CD14-positive monocyte (primary cell): ENCODE measurements around the gene CDC45. TPM values are rescaled to one million over a fixed set of nuclear protein-coding genes. Genes with fewer than 3 reads are reported as not detected.

Experiments used
- DNase-seq, 3 donors: peaks; one replicate each; pipeline ENCODE4 v3.0.0-alpha.2; 2011 to 2022
- H2AFZ ChIP-seq: 2 replicates; pipeline ENCODE4 v1.6.0; 2012; ENCODE audit warnings: mild to moderate bottlenecking, low read depth, low read length, inconsistent platforms; ENCODE audit not compliant: insufficient read depth, poor library complexity, severe bottlenecking
- H3K27ac ChIP-seq, 2 donors: 1 replicate in 1 of 2; 2 replicates in 1 of 2; pipeline ENCODE4 v1.5.1; 2012 to 2013; ENCODE audit warnings: low read length in 2 of 2, control low read depth in 1 of 2, inconsistent platforms in 1 of 2, low read depth in 1 of 2, mild to moderate bottlenecking in 1 of 2
- H3K27me3 ChIP-seq, 2 donors: one replicate each; pipeline versions ENCODE4 v1.6.0 to v1.6.1; 2011 to 2013; ENCODE audit warnings: low read length in 2 of 2; ENCODE audit not compliant: control insufficient read depth in 2 of 2, insufficient read depth in 2 of 2
- H3K36me3 ChIP-seq, 2 donors: replicated peaks in 1 of 2; 1 replicate in 1 of 2; 2 replicates in 1 of 2; pipeline versions ENCODE4 v1.5.1 to v1.6.1; 2012 to 2013; ENCODE audit warnings: low read length in 2 of 2, control low read depth in 1 of 2, inconsistent platforms in 1 of 2, mild to moderate bottlenecking in 1 of 2; ENCODE audit not compliant: insufficient read depth in 2 of 2, control insufficient read depth in 1 of 2
- H3K4me1 ChIP-seq, 2 donors: 1 replicate in 1 of 2; 2 replicates in 1 of 2; pipeline versions ENCODE4 v1.5.1 to v1.6.1; 2012 to 2013; ENCODE audit warnings: low read length in 2 of 2, control low read depth in 1 of 2, inconsistent platforms in 1 of 2, mild to moderate bottlenecking in 1 of 2, moderate library complexity in 1 of 2; ENCODE audit not compliant: insufficient read depth in 2 of 2, control insufficient read depth in 1 of 2
- H3K4me2 ChIP-seq: replicated peaks from 2 replicates; pipeline ENCODE3; 2012; ENCODE audit warnings: low read length, moderate library complexity, mild to moderate bottlenecking; ENCODE audit not compliant: poor library complexity, severe bottlenecking; ENCODE audit errors: extremely low read depth
- H3K4me3 ChIP-seq, 3 experiments: fragments of 200-600 bp in 1 of 3; sonication (generic) in 1 of 3; replicated peaks in 1 of 3; 1 replicate in 2 of 3; 2 replicates in 1 of 3; pipeline ENCODE4 v1.5.1; 2011 to 2013; ENCODE audit warnings: low read length in 3 of 3, mild to moderate bottlenecking in 3 of 3, control low read depth in 2 of 3, low read depth in 2 of 3, inconsistent platforms in 1 of 3, moderate library complexity in 1 of 3
- H3K79me2 ChIP-seq: 2 replicates; pipeline ENCODE4 v1.6.0; 2012; ENCODE audit warnings: mild to moderate bottlenecking, control low read depth, inconsistent platforms, low read length, moderate library complexity; ENCODE audit not compliant: insufficient read depth
- H3K9ac ChIP-seq: 2 replicates; pipeline ENCODE4 v1.6.0; 2017; ENCODE audit warnings: low read length, mild to moderate bottlenecking; ENCODE audit not compliant: insufficient read depth, poor library complexity, severe bottlenecking
- H3K9me3 ChIP-seq, 2 donors: replicated peaks in 1 of 2; 1 replicate in 1 of 2; 2 replicates in 1 of 2; pipeline versions ENCODE4 v1.5.1 to v1.6.1; 2012 to 2013; ENCODE audit warnings: low read length in 2 of 2, control low read depth in 1 of 2; ENCODE audit not compliant: control insufficient read depth in 1 of 2, insufficient read depth in 1 of 2
- H4K20me1 ChIP-seq: 2 replicates; pipeline ENCODE4 v1.6.0; 2012; ENCODE audit warnings: mild to moderate bottlenecking, low read length, control low read depth, moderate library complexity; ENCODE audit not compliant: insufficient read depth
- H3K27ac Mint-ChIP-seq, 7 donors: one replicate each; pipeline ENCODE4 v1.8.0; 2020; ENCODE audit warnings: mild to moderate bottlenecking in 7 of 7, mixed read lengths in 7 of 7, moderate library complexity in 6 of 7, inconsistent platforms in 2 of 7
- H3K27me3 Mint-ChIP-seq, 3 donors: one replicate each; pipeline ENCODE4 v1.8.0; 2021 to 2022; ENCODE audit warnings: low read depth in 3 of 3, mild to moderate bottlenecking in 3 of 3, mixed read lengths in 3 of 3, moderate library complexity in 3 of 3, inconsistent platforms in 1 of 3
- H3K36me3 Mint-ChIP-seq, 2 donors: one replicate each; pipeline ENCODE4 v1.8.0; 2020; ENCODE audit warnings: mixed read lengths in 2 of 2, inconsistent platforms in 1 of 2, mild to moderate bottlenecking in 1 of 2
- H3K4me1 Mint-ChIP-seq: one replicate; pipeline ENCODE4 v1.8.0; 2020; ENCODE audit warnings: mild to moderate bottlenecking, mixed read lengths
- H3K4me3 Mint-ChIP-seq, 2 donors: one replicate each; pipeline ENCODE4 v1.8.0; 2020; ENCODE audit warnings: mild to moderate bottlenecking in 2 of 2, mixed read lengths in 2 of 2, moderate library complexity in 1 of 2
- H3K9me3 Mint-ChIP-seq, 7 donors: one replicate each; pipeline ENCODE4 v1.8.0; 2020 to 2022; ENCODE audit warnings: mixed read lengths in 7 of 7, mild to moderate bottlenecking in 6 of 7, moderate library complexity in 6 of 7, inconsistent platforms in 2 of 7
- CTCF ChIP-seq: fragments of 200-600 bp; IDR thresholded peaks from one replicate; pipeline ENCODE4 v1.8.0; 2022; ENCODE audit warnings: antibody characterized with exemption, mild to moderate bottlenecking
- WGBS: methylation state at CpG from one replicate; pipeline ENCODE4 v1.1.5; 2013; ENCODE audit warnings: missing lambda C conversion rate; ENCODE audit not compliant: insufficient coverage; 5-methylcytosine and 5-hydroxymethylcytosine counted together
- intact Hi-C, 2 donors: fragments of 100-400 bp; cut with micrococcal nuclease; formaldehyde crosslinking; loops; one replicate each; pipeline versions ENCODE4 v1.15.0 to v1.15.1; 2023
- polyA plus RNA-seq, 3 donors: library from polyadenylated mRNA; depleted of rRNA in 1 of 3; unstranded in 2 of 3; stranded (reverse) in 1 of 3; fragments of 300-500 nt in 2 of 3; fragments of >200 nt in 1 of 3; fragmentation: Illumina TruSeq in 2 of 3; gene quantifications; 1 replicate in 2 of 3; 2 replicates in 1 of 3; pipeline ENCODE4 v1.2.3, GENCODE V29; 2012 to 2021

Gene CDC45
- polyA plus RNA-seq, 3 donors = 0.04 TPM; not detected in 2

GRCh38 chr22:19483481-19484244, 3.9 kb downstream of the CDC45 start:
- no peak overlapping the region for H3K9ac ChIP-seq

GRCh38 chr22:19488285-19488684, 8.6 kb downstream of the CDC45 start:
- Histone ChIP-seq H3K9me3 (no peaks in the 10 kb centered on the region), H3K27me3 (no peaks in the 10 kb centered on the region), H4K20me1 (no peaks in the 10 kb centered on the region), H3K9ac (no peak overlapping the region), H3K4me2 (no peak overlapping the region), H3K79me2 (no peaks in the 10 kb centered on the region), H3K4me3 (no peak overlapping the region), H3K36me3 (peaks cover 4 to 40% of the 10 kb centered on the region in 2 donors), H3K4me1 (no peaks in the 10 kb centered on the region), H3K27ac (no peak overlapping the region), H2AFZ (no peak overlapping the region)
- no CpG with 5 or more reads among the region's 2 CpGs for WGBS
- H3K9me3 Mint-ChIP-seq = peaks cover 0 to 1% (median 0%) of the 10 kb centered on the region in 7 donors
- no peaks in the 10 kb centered on the region for H3K4me1 Mint-ChIP-seq
- H3K27ac Mint-ChIP-seq = no peak overlapping the region
- H3K4me3 Mint-ChIP-seq = no peak overlapping the region
- no peaks in the 10 kb centered on the region for H3K27me3 Mint-ChIP-seq
- TF ChIP-seq CTCF = no peak
- intact Hi-C loops = no loop called here
- no peak for DNase-seq
- peaks cover 26 to 51% of the 10 kb centered on the region in 2 donors for H3K36me3 Mint-ChIP-seq

More at GRCh38 chr22:19483481-19484244, 3.9 kb downstream of the CDC45 start:
- H2AFZ ChIP-seq = no peak overlapping the region
- TF ChIP-seq CTCF = no peak
- no peak overlapping the region for H3K4me3 Mint-ChIP-seq
- H4K20me1 ChIP-seq = peaks cover 2% of the 10 kb centered on the region
- peaks cover 0 to 1% (median 0%) of the 10 kb centered on the region in 7 donors for H3K9me3 Mint-ChIP-seq
- no peak overlapping the region for H3K4me2 ChIP-seq
- H3K36me3 ChIP-seq = peaks cover 4 to 32% of the 10 kb centered on the region in 2 donors
- peaks cover 20% of the 10 kb centered on the region for H3K79me2 ChIP-seq
- H3K27me3 ChIP-seq = no peaks in the 10 kb centered on the region
- peaks cover 8 to 12% of the 10 kb centered on the region in 2 donors for H3K4me1 ChIP-seq
- peaks cover 15 to 35% of the 10 kb centered on the region in 2 donors for H3K36me3 Mint-ChIP-seq
- peaks cover 10% of the 10 kb centered on the region for H3K4me1 Mint-ChIP-seq
- 85% methylated on average over 4 of the region's 8 CpGs for WGBS
- no peak for DNase-seq
- H3K27me3 Mint-ChIP-seq = no peaks in the 10 kb centered on the region
- intact Hi-C loops = no loop called here
- H3K27ac ChIP-seq = no peak overlapping the region
- no peaks in the 10 kb centered on the region for H3K9me3 ChIP-seq
- H3K27ac Mint-ChIP-seq = peak overlapping the region in 1 of 7 donors; percentile 34
- no peak overlapping the region for H3K4me3 ChIP-seq
